HG02938 (cell line): ENCODE measurements around the gene TUBB8.
"Not testable (repeated sequence)": the region's sequence is repeated elsewhere in the genome, so short reads cannot be mapped to it uniquely, and the experiment has no call there.

Source experiments
- ATAC-seq: cut with Tn5 transposase; IDR thresholded peaks from one replicate; pipeline ENCODE4 v1.9.1; 2021; ENCODE audit warnings: mild to moderate bottlenecking, moderate library complexity; ENCODE audit not compliant: unreplicated experiment

The TUBB8 gene

GRCh38 chr10:49926-50325, 830 bp upstream of the TUBB8 start:
- ATAC-seq = not testable (repeated sequence)

GRCh38 chr10:47864-48263, 1.2 kb downstream of the TUBB8 start:
- not testable (repeated sequence) for ATAC-seq

- not testable (repeated sequence) for ATAC-seq
Observed at GRCh38 chr10:13315-13635, 35.8 kb downstream of the TUBB8 start.

GRCh38 chr10:12444-13314, 36.4 kb downstream of the TUBB8 start:
- ATAC-seq = not testable (repeated sequence)

- not testable (repeated sequence) for ATAC-seq
Observed at GRCh38 chr10:11260-11659, 37.8 kb downstream of the TUBB8 start.

- ATAC-seq = not testable (repeated sequence)
Observed at GRCh38 chr10:10261-10971, 38.7 kb downstream of the TUBB8 start.
